Measurements from ENCODE around the gene NBPF15.
A peak's percentile ranks its signal among the peaks of the same experiment; 100 is the strongest.
"Not testable (repeated sequence)": the region's sequence is repeated elsewhere in the genome, so short reads cannot be mapped to it uniquely, and the experiment has no call there.

Gene NBPF15, protein sequence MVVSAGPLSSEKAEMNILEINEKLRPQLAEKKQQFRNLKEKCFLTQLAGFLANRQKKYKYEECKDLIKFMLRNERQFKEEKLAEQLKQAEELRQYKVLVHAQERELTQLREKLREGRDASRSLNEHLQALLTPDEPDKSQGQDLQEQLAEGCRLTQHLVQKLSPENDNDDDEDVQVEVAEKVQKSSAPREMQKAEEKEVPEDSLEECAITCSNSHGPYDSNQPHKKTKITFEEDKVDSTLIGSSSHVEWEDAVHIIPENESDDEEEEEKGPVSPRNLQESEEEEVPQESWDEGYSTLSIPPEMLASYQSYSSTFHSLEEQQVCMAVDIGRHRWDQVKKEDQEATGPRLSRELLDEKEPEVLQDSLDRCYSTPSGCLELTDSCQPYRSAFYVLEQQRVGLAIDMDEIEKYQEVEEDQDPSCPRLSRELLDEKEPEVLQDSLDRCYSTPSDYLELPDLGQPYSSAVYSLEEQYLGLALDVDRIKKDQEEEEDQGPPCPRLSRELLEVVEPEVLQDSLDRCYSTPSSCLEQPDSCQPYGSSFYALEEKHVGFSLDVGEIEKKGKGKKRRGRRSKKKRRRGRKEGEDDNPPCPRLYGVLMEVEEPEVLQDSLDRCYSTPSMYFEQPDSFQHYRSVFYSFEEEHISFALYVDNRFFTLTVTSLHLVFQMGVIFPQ

DNA sequence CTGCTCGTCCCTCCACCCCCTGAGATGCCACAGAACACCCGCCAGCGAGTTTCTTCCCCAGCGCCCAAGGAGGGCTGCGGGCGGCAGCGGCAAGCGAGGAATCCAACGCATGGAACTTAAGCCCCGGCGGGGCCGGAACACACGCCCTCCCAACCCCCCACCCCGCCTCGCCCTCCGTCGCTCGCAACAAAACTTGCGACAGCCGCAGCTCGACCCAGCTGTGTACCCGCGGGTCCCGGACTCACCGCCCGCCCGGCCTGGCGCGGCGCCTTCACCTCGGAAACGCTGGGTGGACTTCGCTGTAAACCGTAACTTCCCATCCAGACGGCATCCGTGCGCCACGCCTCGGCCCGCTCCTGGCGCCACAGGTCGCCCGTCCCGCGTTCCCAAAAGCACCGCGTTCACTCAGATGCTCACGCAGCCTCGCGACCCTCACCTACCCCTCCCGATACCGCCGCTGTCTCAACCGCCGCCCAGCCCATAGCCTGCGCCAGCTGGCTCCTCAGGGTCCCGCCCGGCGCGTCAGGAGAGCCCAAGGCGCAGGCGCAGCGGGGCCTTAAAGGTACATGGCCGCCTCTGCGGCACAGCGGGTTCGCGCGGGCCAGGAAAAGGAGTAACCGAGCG lies at the start of gene NBPF15:
Gene NBPF15, minus strand, starts transcription at position 534 of the 624 bp plus-strand sequence. CDS start 21,666 bp downstream, outside the sequence.
- DNase-seq (ENCODE audit: low read depth, low spot score) = peak; percentile 47
- in situ Hi-C loops (cut with HindIII; ENCODE audit: low sequenced_read_pairs) = not testable (repeated sequence)
- peak within 1 kb of the TSS; percentile 61 for H3K4me3 ChIP-seq (ENCODE audit: low read depth, low read length)

DNA sequence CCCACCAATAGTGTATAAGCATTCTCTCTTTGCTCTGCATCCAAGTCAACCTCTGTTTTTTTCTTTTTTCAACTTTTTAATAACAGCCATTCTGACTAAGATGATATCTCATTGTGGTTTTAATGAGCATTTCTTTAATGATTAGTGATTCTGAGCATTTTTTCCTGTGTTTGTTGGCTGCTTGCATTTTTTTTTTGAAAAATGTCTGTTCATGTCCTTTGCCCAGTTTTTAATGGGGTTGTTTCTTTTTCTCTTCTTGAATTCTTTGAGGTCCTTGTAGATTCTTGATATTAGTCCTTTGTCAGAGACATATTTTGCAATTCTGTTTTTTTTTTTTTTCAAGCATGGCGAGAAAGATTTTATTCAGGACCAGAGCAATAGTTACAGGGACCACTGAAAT lies 35.0 kb upstream of the NBPF15 start:
- H3K4me3 ChIP-seq (ENCODE audit: low read depth, low read length); DNase-seq (ENCODE audit: low read depth, low spot score); in situ Hi-C loops (cut with HindIII; ENCODE audit: low sequenced_read_pairs): not testable (repeated sequence)

DNA sequence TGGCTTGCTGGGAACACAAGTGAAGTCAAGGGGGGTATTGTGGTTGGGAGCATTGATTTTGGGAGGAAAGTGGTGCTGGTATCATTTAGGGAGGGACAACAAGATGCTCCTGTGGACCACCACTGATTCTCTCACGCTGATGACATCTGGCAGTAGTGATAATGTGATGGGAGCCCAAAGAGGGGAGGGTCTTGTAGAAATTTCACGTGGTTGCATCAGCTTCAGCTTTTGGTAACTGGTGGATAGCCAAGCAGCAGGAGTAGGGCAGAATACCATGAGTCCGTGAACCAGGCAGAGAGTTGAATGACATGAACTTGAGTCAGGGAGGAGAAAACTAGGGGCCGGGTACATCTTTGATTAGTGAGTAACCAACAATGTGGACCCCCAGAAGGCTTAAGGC lies 32.7 kb upstream of the NBPF15 start:
- in situ Hi-C loops (cut with HindIII; ENCODE audit: low sequenced_read_pairs); DNase-seq (ENCODE audit: low read depth, low spot score); H3K4me3 ChIP-seq (ENCODE audit: low read depth, low read length): not testable (repeated sequence)

DNA sequence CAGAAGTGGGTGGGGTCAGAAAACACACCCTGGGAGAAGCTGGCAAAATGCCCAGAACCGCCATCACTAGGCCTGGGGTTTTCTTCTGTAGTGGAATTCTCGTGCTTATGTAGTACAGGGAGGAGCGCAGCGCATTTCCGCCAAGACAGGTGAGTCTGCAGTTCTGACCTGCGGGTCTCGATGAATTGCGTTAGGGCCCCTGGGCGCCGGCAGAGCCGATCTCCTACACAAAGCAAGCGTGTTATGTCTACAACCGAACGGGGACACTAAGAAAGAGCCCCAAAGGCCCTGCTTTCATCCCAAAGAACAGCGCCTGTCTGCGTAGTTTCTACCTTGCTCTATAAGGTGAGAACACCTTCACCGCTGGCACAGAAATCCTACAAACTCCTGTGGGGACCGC lies 28.9 kb upstream of the NBPF15 start:
- in situ Hi-C loops (cut with HindIII; ENCODE audit: low sequenced_read_pairs); DNase-seq (ENCODE audit: low read depth, low spot score); H3K4me3 ChIP-seq (ENCODE audit: low read depth, low read length): not testable (repeated sequence)

DNA sequence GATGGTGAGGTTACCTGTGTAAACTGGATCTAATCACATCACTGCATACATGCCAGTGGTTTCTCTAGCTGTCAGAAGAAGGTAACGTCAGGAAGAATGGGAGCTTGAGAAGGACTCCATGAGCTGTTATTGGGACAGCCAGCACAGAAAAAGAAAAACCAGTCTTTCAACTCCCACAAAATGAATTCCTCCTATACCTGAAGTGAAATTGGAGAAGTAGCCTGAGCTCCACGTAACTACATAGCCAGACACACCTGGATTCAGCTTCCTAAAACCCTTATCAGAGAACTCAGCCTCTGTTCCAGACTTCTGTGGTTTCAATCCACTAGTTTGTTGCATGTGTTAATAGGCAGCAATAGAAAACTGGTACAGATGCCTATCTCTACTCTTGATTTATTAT lies 25.5 kb upstream of the NBPF15 start:
- H3K4me3 ChIP-seq (ENCODE audit: low read depth, low read length); DNase-seq (ENCODE audit: low read depth, low spot score); in situ Hi-C loops (cut with HindIII; ENCODE audit: low sequenced_read_pairs): not testable (repeated sequence)

DNA sequence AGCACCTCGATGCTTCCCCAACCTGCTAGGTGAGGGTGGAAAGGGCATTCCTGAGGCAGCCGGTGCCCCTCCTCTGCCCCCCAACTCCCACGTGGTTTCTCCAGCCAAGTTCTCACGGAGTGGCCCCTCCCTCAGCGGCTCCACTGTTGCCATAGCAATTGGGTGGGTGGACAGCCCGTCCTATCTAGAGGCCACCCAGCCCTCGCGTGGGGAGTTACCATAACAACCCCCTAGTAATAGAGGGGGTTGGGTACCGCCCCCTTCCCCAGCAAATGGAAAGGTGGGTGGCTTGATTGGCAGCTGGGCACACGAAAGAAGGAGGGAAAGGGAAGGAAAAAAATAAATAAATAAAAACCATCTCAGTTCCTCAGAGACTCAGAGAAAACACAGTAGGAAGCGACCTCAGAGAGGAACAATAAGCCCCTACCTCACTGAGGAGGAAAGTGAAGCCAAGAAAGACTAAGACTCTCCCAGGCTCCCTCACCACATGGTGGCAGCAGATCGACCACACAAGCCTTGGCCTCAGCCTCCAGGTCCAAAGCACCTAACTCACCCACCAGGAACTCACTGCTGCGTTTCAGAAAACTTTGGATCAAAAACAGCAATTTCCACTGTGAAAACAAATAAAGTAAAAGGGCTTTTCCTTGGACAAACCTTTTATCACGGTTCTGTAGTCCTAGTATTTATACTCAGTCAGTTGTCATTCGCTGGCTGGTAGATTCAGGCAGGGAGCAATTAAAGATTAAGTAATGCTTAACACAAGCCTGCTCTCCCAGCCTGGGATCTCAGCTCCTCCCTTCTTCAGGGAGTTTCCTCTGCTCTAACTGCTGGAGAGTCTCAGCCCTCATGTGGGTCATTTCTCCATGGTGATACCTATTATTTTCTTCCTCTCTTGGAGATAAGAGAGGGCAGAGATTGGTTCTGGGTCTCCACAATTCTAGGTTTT lies 23.9 kb upstream of the NBPF15 start:
- DNase-seq (ENCODE audit: low read depth, low spot score); in situ Hi-C loops (cut with HindIII; ENCODE audit: low sequenced_read_pairs); H3K4me3 ChIP-seq (ENCODE audit: low read depth, low read length): not testable (repeated sequence)

DNA sequence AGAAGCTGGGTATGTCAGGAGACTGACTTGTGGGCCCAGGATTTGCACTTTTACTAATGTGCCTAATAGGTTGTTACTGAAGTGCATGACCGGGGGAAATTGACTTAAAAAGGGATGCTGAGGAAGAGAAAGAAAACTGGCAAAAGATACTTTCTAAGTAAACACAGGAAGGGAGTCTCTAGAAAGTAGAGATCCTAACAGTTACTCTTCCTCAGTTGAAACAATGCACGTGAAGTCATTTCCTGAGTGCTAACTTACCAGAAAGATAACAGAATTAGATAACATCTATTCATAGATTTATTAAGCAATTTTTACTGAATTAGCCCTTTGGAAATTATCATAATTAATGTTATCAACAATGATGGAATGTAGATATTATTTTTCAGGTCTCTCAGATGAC lies 12.4 kb upstream of the NBPF15 start:
- in situ Hi-C loops (cut with HindIII; ENCODE audit: low sequenced_read_pairs); H3K4me3 ChIP-seq (ENCODE audit: low read depth, low read length); DNase-seq (ENCODE audit: low read depth, low spot score): not testable (repeated sequence)

DNA sequence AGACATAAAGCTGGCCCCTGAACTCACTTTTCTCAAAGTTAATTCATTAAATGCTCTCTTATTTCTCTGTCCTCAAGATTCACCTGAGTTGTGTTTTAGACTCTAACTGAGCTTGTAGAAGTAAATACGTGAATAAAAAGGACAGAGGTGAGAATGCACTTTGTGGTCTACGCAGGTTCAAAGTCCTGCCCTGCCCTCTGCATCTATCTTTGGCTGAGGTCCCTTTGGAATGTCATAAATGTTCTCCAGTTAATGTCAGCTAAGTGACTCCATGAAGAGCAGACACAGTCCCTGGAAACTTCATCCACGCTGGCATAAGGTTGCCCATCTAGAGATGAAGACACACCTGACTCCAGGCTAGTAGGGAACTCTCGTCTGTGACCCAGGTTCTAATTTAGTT lies 10.0 kb upstream of the NBPF15 start:
- in situ Hi-C loops (cut with HindIII; ENCODE audit: low sequenced_read_pairs); H3K4me3 ChIP-seq (ENCODE audit: low read depth, low read length); DNase-seq (ENCODE audit: low read depth, low spot score): not testable (repeated sequence)

DNA sequence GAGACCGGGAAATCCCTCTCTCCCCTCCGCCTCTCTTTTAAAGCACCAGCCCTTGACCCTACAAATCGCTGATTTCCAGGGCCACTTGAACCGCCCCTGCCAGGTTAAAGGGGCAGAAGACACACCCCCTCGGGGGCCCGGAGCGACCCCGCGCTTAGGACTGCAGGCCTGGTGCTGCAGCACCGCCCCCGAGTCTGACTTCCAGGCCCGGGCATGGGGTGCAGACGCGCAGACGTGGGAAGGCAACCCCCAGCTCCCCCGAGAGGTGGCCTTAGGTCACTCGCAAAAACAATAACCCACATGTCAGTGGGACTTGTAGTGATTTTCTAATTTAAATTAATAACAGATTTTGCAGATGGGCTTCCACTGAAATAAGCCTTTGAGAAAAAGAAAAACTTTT lies 309 bp upstream of the NBPF15 start:
- in situ Hi-C loops (cut with HindIII; ENCODE audit: low sequenced_read_pairs); H3K4me3 ChIP-seq (ENCODE audit: low read depth, low read length); DNase-seq (ENCODE audit: low read depth, low spot score): not testable (repeated sequence)

DNA sequence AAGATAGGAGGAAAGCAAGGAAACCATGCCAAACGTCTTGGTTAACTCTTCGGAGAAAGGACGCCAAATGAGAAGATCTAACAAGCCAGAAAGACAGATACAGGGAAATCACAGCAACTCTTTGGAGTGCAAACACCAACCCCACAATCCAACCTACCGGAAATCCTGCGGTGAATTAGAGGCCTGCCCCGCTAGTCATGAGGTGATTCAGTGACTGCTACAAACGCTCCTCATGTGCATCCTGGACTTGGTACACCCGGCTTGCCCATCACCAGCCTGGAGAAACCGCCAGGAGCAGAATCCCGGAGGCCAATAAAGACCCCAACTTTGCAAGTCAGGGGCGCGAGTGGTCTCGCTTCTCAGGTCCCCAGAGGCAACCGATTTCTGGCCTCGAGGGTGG lies 783 bp downstream of the NBPF15 start:
- H3K4me3 ChIP-seq (ENCODE audit: low read depth, low read length) = peak overlapping the region; percentile 61
- DNase-seq (ENCODE audit: low read depth, low spot score); in situ Hi-C loops (cut with HindIII; ENCODE audit: low sequenced_read_pairs): not testable (repeated sequence)

DNA sequence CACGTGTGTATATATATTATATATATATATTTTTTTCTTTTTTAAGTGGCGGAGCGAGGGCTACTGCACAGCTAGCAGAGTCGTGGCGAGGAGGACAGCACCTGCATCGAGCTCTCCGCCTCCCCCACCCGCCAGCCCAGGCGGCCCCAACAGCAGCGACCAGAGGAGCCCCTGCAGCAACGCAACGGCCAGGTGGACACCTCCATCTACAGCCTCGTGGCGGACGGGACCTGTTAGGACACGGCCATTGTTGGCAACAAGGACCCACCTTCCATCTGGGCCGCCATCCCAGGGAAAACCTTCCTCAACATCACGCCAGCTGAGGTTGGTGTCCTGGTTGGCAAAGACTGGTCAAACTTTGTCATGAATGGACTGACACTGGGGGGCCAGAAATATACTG lies 19.1 kb downstream of the NBPF15 start:
- DNase-seq (ENCODE audit: low read depth, low spot score); in situ Hi-C loops (cut with HindIII; ENCODE audit: low sequenced_read_pairs); H3K4me3 ChIP-seq (ENCODE audit: low read depth, low read length): not testable (repeated sequence)

DNA sequence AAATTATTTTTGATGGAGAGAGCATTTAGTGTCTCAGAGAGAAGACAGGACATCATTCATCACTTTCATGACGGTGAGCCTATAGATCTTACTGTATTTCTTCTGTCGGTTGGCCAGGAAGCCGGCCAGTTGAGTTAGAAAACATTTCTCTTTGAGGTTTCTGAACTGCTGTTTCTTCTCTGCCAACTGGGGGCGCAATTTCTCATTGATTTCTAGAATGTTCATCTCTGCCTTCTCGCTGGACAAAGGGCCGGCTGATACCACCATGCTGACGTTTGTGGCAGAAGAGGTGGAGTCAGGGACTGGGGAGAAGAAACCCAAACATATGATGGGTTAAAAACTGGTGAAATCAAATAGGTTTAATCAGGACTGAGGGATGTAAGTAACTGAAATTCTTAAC lies 21.7 kb downstream of the NBPF15 start:
- H3K4me3 ChIP-seq (ENCODE audit: low read depth, low read length); DNase-seq (ENCODE audit: low read depth, low spot score); in situ Hi-C loops (cut with HindIII; ENCODE audit: low sequenced_read_pairs): not testable (repeated sequence)
- TF ChIP-seq, protein P1, sequence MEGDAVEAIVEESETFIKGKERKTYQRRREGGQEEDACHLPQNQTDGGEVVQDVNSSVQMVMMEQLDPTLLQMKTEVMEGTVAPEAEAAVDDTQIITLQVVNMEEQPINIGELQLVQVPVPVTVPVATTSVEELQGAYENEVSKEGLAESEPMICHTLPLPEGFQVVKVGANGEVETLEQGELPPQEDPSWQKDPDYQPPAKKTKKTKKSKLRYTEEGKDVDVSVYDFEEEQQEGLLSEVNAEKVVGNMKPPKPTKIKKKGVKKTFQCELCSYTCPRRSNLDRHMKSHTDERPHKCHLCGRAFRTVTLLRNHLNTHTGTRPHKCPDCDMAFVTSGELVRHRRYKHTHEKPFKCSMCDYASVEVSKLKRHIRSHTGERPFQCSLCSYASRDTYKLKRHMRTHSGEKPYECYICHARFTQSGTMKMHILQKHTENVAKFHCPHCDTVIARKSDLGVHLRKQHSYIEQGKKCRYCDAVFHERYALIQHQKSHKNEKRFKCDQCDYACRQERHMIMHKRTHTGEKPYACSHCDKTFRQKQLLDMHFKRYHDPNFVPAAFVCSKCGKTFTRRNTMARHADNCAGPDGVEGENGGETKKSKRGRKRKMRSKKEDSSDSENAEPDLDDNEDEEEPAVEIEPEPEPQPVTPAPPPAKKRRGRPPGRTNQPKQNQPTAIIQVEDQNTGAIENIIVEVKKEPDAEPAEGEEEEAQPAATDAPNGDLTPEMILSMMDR (IDR thresholded peaks at IDR 0.05; ENCODE audit: low read depth, low read length) = peak; percentile 28

DNA sequence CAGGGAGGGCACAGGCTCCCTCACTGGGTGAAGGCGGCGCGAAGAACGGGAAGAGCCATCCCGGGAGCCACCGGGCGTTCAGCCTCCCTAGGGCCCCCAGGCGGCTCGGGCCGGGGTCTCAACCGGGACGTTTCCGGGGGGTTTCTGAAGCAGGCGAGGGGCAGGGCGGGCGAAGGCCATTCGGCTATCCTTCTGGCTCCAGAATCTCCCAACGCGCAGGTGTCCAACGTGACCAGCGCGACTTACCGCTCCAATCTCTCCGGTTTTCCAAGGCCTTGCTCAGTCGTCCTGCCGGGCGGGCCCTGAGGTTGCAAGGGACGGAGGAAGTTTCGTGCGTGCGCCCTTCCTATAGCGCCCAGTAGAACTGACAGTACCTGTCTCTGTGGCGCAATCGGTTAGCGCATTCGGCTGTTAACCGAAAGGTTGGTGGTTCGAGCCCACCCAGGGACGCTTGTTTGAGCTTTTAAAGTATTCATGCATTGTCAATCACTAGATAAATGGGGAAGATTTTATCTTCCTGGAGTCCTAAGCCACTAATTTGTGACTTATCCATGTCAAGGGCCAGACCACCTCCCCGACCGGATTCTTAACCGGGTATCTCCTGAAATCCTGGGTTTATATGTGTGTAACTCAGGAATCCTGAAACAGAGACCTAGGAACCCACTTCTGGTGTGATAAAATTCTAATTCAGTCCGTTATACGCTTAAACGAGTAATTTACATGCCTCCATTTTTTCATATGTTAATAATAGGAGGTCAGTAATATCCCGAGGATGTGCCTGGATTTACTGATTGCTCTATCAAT lies 42.4 kb downstream of the NBPF15 start:
- peak overlapping the region; percentile 47 for H3K4me3 ChIP-seq (ENCODE audit: low read depth, low read length)
- in situ Hi-C loops (cut with HindIII; ENCODE audit: low sequenced_read_pairs) = not testable (repeated sequence)
- peak; percentile 73 for DNase-seq (ENCODE audit: low read depth, low spot score)

DNA sequence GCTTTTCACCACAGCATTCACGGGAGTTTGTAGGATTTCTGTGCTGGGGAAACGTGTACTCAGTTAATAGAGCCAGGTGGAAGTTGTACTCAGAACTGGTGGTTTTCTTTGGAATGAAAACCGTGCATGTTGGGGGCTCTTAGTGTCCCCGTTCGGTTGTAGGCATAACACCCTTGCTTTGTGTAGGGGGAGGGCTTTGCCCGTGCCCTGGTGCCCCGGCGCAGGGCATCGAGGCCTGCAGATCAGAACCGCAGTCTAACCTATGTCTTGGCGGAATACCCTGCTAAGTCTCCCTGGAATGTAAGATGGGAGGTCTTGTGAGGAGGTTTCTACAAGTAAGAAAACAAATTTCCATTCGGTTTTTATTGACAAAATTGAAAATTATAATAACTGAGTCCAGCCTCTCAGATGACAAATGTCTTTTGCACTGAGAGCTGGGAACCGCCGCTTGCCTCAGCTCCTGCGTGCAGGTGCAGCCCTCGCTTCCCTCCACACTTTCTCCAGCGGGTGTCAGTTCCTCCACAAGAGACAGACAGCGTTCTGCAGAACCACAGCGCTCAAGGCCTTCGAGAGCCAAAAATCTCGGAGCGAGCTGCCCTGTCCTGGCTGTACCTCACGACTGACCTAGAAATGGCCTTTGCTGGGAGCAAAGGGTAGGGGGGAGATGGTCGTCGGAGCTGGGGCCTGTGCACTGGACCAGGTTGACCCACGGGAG lies 47.9 kb downstream of the NBPF15 start:
- H3K4me3 ChIP-seq (ENCODE audit: low read depth, low read length) = peak overlapping the region; percentile 42
- DNase-seq (ENCODE audit: low read depth, low spot score); in situ Hi-C loops (cut with HindIII; ENCODE audit: low sequenced_read_pairs): not testable (repeated sequence)
